Renal cortex interstitium (tissue), 11 donors: ENCODE data around the gene SMURF2. TPM values are rescaled to one million over a fixed set of nuclear protein-coding genes. Genes with fewer than 3 reads are reported as not detected.
"Not testable (repeated sequence)": the region's sequence is repeated elsewhere in the genome, so short reads cannot be mapped to it uniquely, and the experiment has no call there.

ENCODE experiments used
- DNase-seq, 11 donors: peaks; one replicate each; pipeline ENCODE4 v3.0.0-alpha.2; 2013; ENCODE audit warnings: low read depth in 9 of 11, low spot score in 4 of 11; ENCODE audit errors: extremely low read depth in 1 of 11
- polyA plus RNA-seq, 3 donors: library from polyadenylated mRNA; unstranded; fragments of 120-200 nt; gene quantifications; one replicate each; pipeline ENCODE4 v1.2.1, GENCODE V29; 2013; ENCODE audit not compliant: insufficient read length in 3 of 3

The SMURF2 gene
- polyA plus RNA-seq, 3 donors, result 32.2 to 37.2 (median 32.7) TPM

DNA sequence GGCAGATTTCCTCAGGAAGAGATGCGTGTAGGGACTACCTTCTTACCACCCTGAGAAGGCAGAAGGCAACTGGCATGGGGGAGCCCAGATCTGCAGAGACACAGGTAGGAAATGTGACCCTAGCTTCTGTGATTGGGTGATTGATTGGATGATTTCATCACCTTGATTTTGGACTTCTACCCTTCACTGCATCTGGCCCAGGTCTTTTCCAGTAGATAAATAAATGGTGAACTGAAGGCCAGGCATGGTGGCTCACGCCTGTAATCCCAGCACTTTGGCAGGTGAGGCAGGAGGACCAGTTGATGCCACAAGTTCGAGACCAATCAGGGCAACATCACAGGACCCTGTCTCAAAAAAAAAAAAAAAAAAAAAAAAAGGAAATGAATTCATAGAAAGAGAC is 14.7 kb upstream of the SMURF2 start:
- DNase-seq, result no peak

DNA sequence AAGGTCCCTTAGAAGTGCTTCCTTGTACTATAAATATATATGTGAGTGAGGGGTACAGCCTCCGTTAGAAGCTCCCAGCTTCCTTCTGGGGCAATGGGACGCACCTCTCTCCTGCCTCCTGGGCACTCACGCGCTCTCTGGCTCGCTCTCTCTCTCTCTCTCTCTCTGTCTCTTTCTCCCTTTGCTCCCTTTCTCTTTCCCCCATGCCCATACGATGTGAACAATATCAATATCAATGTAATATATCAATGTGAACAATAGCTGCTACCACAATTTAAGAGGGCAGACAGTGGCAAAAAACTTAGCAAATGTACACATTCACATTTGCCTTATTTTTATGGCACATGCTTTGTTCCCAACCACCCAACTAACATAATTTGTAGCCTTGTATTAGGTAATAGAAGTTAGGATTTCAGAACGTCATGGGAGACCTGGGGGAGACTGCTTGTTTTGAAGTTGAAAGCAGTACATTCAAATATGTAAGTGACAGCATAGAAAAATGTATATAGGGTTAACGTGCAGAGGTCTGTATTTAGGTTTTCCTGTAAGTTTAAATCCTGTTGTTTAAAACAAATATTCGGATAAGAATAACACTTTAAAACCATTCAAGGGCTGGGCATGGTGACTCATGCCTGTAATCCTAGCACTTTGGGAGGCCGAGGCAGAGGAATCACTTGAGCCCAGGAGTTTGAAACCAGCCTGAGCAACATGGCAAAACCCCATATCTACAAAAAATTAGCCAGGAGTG is 8.9 kb upstream of the SMURF2 start:
- DNase-seq, result not testable (repeated sequence)

DNA sequence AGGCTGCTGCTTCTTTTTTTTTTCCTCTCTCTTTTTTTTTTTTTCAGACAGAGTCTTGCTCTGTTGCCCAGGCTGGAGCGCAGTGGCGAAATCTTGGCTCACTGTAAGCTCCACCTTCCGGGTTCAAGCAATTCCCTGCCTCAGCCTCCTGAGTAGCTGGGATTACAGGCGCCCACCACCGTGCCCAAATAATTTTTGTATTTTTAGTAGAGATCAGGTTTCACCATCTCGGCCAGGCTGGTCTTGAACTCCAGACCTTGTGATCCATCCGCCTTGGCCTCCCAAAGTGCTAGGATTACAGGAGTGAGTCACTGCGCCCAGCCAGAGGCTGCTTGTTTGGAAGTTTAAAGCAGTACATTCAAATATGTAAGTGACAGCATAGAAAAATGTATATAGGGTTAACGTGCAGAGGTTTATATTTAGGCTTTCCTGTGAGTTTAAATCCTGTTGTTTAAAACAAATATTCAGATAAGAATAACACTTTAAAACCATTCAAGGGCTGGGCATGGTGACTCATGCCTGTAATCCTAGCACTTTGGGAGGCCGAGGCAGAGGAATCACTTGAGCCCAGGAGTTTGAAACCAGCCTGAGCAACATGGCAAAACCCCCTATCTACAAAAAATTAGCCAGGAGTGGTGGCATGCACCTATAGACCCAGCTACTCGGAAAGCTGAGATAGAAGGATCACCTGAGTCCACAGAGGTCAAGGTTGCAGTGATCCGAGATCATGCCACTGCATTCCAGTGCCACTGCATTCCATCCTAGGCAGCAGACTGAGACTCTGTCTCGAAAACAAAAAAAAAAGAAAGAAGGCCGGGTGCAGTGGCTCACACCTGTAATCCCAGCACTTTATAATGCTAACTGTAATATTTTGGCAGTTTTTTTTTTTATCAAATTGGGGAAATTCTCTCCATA is 6.0 kb upstream of the SMURF2 start:
- not testable (repeated sequence) for DNase-seq

DNA sequence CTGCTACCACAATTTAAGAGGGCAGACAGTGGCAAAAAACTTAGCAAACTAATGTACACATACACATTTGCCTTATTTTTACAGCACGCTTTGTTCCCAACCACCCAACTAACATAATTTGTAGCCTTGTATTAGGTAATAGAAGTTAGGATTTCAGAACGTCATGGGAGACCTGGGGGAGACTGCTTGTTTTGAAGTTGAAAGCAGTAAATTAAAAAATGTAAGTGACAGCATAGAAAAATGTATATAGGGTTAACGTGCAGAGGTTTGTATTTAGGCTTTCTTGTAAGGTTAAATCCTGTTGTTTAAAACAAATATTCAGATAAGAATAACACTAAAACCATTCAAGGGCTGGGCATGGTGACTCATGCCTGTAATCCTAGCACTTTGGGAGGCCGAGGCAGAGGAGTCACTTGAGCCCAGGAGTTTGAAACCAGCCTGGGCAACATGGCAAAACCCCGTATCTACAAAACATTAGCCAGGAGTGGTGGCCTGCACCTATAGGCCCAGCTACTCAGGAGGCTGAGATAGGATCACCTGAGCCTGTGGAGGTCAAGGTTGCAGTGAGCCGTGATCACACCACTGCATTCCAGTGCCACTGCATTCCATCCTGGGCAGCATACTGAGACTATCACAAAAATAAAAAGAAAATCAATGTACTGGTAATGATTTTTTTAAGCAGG is 2.3 kb upstream of the SMURF2 start:
- not testable (repeated sequence) for DNase-seq

DNA sequence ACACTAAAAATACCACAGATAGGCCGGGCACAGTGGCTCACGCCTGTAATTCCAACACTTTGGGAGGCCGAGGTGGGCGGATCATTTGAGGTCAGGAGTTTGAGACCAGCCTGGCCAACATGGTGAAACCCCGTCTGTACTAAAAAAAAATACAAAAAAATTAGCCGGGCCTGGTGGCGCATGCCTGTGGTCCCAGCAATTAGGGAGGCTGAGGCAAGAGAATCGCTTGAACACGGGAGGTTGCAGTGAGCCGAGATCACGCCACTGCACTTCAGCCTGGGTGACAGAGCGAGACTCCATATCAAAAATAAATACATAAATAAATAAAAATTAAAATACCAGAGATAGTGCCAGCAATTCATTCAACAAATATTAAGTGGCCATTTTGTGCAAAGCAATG is 1.7 kb upstream of the SMURF2 start:
- not testable (repeated sequence) for DNase-seq

DNA sequence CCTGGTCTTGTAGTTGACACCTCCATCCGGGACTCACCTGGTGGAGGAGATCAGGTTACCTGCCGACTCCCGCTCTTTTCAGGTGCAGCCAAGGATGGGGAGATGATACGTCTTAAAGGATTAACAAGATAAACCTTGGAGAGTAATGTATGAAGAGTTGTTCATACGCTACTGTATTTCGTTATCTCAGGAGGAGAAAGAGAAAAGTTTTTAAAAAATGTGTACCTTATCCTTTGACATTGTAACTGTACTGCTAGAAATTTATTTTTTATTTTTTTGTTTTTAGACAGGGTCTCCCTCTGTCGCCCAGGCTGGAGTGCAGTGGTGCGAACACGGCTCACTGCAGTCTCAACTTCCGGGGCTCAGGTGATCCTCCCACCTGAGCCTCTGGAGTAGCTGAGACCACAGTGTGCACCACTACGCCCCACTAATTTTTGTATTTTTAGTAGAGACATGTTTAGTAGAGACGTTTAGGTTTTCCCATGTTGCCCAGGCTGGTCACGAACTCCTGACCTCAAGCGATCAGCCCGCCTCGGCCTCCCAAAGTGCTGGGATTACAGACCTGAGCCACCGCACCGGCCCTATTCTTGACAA is 764 bp upstream of the SMURF2 start:
- no peak for DNase-seq

DNA sequence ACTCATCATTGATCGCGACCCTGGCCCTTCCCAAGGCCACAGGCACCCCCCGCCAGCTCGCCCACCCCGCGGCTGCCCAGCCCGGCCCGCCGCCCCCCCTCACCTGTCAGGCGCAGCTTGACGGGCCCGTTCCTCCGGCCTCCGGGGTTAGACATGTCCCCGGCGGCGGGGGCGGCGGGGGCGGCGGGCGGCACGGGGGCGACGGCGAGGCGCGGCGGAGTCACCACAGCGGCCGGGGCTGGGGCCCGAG is 456 bp downstream of the SMURF2 start:
- peak in 3 of 11 donors; percentile 14 to 29 (median 15) for DNase-seq

DNA sequence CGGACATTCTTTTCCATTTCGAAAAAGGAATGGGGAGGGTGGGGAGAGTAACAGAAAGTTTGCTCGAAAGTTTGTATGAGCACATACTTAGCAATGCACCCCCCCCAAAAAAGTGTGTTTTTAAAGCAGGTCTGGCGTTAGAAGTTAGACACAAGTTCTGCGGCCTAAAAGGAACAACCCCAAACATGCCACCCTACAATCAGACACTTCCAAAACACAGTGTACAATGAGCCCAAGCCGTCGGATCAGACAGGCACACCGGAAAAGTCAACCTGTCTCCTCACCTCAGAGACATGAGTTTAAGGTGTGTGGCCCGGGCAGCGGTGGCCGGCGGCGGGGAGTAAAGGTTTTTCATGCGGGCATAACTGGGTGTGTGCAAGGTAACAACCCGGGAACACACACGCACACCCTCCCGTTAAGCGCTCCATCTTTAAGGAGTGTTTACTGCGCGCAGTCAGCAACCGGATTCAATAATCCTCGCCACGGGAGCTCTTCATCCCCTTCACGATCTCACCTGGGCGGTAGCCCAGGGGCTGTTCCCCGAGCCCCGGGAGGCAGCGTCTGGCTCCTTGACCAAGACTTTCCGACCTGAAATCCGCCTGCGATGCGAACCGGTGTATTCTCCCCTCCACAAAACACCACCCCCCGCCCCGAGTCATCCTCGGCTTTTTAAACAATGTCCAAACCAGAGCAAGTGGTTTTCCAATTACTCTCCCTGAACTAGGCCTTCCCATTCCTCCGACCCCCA is 955 bp downstream of the SMURF2 start:
- DNase-seq, result peak in 1 of 11 donors; percentile 15

DNA sequence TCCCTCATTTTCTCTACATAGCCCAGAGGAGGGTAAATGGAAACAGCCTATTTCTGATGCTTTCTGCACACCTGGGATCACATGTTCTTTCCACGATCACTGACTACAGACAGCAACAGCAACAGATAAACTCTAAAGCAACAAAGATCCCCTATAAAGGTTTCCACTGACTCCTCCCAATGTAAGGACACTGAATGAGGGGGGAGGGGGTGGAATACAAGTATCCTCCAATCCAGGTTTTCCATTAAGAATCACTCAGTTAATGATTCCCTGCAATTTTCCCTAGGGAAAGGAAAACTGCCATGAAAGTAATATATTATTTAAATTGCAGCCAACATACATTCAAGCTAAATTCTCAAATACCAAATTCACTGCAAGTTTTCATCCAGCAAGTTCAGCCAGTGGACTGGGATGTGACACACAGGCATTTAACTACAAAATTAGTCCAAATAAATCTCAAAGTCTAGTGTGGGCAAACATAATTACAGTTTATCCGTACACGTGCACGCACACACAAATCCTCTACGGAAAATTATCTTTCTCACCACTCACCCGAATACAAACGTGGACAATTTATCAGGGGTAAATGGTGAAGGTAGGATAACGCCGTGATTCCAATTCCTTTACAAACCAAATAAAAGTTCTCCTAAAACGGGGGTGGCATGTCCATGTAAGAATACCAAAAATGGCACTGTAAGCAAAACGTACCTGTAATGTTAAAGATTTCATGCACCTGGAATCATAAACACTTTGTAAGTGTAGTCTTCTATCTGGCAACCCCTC is 1.7 kb downstream of the SMURF2 start:
- DNase-seq, result peak in 3 of 11 donors; percentile 22 to 49 (median 30)

DNA sequence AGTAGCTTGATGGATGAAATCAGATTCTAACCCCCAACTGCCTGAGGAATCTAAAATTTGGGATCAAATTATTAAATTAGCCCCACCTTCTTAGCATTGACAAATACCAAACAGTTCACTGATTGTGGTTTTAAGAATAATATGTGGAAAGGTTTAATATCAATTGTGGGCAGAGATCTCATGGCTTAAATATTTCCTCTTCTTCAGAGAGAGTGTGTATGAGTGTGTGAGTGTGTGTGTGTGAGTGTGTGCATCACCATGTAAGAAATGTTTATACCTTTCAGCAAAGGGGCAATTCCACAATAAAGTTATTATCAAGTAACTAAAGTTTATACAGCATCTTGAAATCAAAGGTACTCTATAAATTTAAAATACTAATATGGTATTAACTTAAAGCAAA is 3.2 kb downstream of the SMURF2 start:
- DNase-seq, result no peak

DNA sequence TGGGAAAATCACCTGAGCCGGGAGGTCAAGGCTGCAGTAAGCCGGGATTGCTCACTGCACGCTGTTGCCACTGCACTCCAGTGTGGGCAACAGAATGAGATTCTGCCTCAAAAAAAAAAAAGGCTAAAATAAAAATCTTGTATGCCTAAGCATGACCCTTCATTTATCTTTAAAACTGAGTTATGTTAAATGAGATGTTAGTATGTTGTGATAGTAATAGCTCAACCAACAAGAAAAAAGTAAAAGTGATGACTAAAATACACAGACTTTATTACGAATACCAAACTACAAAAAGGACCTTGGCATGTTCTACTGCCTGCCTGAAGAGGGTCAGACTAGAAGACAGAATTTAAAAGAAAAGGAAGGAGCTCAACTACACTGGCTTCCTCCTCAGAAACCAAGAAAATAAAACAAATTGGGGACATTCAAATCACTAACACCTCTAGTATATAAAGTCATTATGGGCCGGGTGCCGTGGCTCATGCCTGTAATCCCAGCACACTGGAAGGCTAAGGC is 4.4 kb downstream of the SMURF2 start:
- DNase-seq, result no peak

DNA sequence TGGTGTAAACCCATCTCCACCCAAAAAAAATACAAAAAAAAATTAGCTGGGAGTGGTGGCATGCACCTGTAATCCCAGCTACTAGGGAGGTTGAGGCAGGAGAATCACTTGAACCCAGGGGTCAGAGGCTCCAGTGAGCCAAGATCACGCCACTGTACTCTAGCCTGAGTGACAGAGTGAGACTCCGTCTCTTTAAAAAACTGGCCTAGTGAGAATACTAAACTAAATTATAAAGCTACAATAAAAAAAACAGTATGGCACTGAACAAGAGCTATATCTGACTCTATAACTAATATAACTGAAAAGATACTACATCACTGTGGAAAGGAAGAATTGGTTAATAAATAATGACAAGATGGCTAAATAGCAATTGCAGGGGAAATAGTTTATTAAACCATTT is 6.4 kb downstream of the SMURF2 start:
- no peak for DNase-seq

DNA sequence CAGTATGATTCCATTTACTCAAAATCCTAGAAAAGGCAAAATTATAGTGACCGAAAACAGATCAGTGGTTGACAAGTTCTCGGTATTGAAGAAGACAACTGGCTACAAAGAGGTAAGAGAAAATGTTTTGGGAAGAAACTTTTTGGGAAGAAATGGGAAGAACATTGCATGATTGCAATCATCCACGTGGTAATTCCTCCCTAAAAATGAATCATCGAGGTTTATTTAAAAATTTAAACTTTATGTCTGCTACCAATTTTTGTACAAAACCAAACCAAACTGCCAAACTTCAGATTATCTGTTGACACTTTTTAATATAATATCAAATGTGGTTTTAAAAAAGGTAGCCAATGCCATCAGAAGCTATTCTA is 8.1 kb downstream of the SMURF2 start:
- no peak for DNase-seq

DNA sequence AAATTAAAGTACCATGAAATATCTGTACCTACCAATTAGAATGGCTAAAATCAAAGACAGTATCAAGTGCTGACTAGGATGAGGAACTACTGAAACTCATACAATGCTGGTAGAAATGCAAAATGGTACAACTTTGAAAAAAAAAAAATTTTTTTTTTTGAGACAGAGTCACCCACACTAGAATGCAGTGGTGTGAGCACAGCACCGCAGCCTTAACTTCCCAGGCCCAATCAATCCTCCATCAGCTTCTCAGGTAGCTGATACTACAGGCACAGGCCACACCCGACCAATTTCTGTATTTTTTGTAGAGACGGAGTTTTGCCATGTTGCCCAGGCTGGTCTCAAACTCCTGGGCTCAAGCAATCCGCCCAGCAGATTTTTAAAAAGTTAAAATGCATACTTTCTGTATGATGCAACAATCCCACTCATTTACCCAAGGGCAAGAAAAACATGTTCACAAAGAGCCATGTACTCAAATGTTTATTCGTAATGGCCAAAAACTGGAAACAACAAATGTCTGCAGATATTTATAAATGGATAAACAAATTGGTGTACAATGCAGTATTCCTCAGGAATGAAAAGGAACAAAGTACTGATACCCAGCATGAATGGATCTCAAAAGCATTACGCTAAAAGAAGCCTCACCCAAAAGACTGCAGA is 8.7 kb downstream of the SMURF2 start:
- DNase-seq, result no peak

DNA sequence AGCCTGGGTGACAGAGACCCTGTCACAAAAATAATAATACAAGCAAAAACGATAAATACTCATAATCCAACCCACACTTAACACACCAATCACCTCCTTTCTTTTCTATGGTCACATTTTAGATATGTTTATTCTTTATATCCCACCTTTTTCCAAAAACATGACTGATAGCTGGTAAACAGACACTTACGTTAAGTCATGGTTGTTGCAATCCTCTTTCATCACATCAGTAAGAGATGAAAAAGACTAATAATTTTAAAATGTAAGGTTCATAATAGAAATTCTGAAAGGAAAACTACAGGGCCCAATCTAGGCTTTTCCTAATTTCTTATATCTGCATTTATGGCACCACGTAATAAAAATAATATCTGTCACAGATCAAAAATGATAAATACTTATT is 10.2 kb downstream of the SMURF2 start:
- DNase-seq, result no peak

DNA sequence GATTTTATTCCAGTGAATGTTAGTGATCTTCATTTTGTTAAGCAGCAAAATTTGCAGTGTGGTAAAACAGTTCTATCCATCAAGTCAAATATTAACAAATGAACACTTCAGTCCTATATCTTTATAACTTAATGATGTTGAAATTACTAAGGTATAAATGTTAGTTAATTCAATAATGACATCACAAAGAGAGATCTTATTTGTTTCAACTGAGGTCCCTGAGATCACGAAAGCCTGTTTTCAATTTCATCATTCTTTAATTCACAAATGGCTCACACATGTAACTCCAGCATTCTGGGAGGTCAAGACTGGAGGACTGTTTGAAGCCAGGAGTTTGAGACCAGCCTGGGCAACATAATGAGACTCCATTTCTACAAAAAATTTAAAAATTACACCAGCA is 13.9 kb downstream of the SMURF2 start:
- DNase-seq, result no peak

DNA sequence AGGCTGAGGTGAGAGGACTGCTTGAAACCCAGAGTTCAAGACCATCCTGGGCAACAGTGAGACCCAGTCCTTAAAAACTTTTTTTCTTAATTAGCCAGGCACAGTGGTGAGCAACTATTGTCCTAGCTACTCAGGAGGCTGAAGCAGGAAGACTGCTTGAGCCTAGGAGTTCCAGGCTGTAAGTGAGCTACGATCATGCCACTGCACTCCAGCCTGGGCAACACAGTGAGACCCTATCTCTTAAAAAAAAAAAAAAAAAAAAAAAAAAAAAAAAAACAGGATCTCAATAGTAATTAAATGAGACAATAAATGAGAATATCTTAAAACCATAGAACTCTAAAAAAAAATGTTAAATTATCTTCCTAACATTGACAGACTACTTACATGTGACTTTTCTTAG is 14.3 kb downstream of the SMURF2 start:
- no peak for DNase-seq

DNA sequence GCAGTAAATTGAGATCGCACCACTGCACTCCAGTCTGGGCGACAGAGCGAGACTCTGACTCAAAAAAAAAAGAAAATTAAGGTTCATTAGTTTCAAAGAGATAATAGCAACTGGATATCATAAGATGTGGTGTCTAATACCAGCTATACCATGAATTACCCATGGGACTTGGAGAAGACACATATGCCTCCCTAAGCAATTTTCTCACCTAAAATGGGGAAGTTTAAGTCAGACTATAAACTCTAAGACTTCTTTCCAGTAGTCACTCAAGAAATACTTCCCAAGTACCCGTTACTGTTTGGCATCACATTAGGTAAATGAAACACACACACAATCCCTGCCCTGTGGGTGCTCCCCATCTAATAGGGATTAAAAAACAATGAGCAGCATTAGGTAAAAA is 22.6 kb downstream of the SMURF2 start:
- DNase-seq, result no peak
